HG03064 (cell line): ENCODE results near the gene INMT.

Experiments used
- ATAC-seq: cut with Tn5 transposase; IDR thresholded peaks from one replicate; pipeline ENCODE4 v1.9.1; 2021; ENCODE audit warnings: low read depth; ENCODE audit not compliant: unreplicated experiment

The INMT gene

DNA sequence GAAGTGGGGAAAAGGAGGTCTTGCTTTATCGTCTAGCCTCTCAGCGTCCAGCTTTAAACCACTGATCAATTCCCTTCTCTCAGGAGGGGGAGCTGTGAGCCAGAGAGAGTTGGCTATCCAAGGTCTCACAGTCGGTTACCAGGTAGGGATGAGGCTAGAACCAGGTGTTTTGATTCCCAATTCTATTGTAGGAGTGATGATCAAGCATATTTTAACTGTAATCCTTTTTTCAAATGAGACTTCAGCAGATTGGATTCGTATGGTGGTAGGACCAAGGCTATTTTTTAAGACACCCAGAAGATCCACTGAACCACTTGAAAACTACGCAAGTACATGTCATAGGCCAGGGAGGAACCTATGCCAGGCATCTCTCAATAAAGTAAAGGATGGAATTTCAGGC, 27.6 kb downstream of the INMT start:
- ATAC-seq: no peak

DNA sequence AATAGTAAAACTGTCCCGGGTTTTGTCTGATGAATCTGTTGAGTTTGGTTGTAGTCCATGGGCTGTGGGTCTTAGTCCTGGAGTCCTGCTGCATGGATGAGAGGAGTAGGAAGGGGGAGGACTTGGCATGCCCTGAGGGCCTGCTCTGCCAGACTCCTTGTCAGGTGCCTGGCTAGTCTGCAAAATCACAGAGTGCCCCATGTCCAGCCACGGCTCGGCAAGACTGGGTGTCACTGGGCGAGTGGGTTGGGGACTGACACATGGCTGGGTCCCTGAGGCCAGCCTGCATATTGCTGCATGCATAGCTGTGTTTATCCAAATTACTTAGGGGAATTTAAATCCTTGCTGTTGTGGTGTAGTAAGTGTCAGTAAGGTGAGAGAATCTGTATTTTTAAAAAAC, 29.0 kb downstream of the INMT start:
- ATAC-seq: no peak

- no peak for ATAC-seq
Measured at GRCh38 chr7:30782690-30783089, 30.8 kb downstream of the INMT start.

DNA sequence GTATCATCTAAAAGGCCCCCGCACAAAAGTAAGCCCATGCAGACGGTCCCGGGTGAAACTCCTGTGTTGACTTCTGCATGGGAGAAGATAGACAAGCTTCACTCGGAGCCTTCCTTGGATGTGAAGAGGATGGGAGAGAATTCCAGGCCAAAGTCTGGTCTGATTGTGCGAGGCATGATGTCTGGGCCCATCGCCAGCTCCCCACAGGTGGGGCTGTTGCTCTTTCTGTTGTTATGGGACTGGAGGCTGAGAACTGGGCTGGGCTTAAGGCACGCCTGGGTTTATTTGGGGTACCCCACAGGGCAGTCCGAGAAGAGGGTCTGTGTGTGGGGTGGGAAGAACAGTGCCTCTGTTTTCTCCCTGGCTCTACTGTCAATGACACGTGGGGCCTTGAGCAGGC, 33.9 kb downstream of the INMT start:
- no peak for ATAC-seq

DNA sequence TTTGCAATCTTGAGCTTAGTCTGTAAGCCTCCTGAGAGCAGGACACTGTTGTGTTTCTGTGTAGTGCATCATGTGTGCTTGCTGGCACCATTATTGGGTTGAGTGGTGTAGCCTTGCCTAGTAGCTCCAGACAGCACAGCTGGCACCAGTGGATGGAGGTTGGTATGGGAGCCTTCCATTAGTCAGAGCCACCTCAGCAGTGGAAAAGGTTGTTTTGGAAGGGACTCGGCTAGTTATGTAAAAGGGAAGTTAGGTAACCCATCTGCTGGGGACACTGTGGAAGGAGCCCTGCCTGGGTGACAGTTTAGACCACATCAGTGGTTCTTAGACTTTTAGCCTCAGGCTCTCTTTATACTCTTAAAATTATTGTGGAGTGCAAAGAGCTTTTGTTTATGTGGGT, 35.6 kb downstream of the INMT start:
- no peak for ATAC-seq

- ATAC-seq: no peak
Measured at GRCh38 chr7:30788640-30789333, 36.9 kb downstream of the INMT start.

DNA sequence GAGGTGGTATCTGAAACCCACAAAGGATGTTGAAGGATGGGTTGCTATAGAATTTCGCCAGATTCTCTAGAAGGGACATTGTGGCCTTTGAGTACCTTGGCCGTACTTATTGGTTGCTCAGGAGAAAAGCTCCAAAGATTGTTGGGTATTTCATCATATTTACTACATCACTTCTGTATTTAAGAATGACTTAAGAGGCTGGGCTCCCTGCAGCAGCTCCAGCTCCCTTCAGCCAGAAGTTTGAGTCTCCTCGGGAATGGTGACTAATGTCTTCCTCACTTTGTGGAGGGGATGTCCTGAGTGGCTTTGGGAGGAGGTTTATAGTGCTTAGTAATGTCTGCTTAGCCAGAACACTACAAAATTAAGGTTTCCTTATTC, 37.4 kb downstream of the INMT start:
- no peak for ATAC-seq

GRCh38 chr7:30790356-30790755, 38.4 kb downstream of the INMT start:
- no peak for ATAC-seq

GRCh38 chr7:30791114-30791513, 39.2 kb downstream of the INMT start:
- ATAC-seq: no peak

DNA sequence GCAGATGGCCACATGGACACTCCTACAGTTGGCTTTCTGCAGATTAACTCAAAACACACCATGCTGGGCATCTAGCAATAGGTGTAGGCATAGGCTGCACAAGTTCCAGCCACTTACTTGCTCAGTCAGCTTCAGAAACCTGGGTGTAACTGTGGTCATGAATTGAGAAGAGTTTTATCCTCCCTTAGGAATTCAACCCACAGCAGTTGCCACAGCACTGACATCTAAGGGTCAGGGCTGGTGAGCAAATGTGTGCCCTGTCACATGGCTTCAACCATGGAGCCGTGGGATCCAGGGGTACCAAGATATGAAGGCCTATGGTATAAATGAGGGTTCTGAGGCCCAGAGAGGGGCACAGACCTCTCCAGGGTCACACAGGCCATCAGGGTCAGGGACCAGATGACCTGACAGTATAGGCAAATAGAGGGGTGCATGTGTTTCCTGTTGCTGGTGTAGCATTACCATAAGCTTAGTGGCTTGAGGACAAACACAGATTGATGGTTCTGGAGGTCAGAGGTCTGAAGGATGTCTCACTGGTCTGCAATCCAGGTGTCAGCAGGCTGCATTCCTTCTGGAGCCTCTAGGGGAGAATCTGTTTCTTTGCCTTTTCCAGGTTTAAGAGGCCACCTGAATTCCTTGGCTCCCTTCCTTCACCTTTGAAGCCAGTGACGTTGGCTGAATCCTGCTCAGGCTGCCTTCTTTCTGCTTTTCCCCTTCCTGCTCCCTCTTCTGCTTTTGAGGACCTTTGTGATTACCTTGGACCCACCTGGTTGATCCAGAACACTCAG, 43.4 kb downstream of the INMT start:
- no peak for ATAC-seq

GRCh38 chr7:30796105-30796869, 44.4 kb downstream of the INMT start:
- no peak for ATAC-seq

DNA sequence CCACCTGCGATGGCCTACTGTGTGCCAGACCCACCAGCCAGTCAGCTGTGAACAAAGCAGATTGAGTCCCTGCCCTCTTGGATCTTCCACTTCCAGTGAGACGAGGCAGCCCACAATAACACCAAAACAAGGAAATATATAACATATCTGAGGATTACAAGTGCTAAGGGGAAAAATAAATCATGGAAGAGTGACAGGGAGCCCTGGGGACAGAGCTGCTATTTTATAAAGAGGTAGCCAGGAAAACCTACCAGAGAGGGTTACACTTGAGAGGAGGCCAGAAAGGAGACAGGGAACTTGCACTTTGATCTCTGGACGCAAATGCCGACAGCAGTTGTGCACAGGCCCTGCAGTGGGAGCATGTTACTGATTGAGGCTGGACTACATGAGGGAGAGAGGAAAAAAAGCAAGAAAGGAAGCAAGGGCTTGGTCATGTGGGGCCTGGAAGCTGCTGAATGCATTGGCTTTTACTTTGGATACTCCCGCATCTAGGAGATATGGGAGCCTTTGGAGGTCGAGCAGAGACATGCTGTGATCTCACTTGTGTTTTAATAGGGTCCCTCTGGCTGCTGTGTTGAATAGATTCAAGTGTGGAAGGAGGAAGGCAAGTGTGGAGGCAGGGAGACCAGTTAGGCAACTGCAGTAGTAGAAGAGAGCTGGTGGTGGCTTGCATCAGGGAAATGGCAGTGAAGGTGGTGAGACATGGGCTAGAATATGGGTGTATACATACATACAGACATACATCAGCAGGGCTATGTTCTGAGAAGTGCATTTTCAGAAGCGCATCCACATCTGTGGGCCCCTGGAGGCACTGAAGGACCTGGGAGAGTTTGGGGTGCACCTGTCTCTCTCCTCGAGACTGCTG, 45.5 kb downstream of the INMT start:
- no peak for ATAC-seq

DNA sequence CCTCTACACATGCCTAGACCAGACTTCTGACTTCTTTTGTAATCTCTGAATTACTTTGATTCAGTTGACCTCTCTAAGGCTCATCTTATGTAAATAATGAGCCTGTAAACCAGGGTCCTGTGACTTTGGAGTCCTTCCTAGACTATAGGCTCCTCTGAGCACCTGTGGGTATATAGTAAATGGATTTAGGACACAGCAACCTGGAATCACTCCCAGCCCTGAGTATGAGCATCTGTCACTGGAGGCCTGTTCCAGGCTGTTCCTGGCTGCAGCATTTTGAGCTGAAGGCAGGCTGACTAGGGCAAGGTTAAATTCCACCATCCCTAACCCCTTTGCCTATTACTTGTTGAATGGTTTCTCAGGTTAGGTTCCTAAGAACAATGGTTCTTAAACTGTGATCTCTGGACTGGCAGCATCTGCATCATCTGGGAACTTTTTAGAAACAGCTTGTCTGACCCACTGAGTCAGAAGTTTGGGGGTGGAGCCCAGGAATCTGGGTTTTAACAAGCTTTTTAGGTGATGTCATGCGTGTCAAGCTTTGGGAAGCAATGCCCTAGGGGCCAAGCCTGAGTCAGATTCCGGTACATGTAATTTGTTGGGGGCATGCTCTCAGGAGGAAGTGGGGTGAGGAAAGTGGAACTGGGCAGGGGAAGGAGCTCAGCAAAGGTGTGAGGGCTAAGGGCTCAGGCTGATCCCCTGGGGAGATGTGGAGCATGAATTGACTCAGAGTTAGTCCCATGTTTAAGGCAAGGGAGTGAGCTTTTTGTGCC, 47.5 kb downstream of the INMT start:
- peak; percentile 66 for ATAC-seq

DNA sequence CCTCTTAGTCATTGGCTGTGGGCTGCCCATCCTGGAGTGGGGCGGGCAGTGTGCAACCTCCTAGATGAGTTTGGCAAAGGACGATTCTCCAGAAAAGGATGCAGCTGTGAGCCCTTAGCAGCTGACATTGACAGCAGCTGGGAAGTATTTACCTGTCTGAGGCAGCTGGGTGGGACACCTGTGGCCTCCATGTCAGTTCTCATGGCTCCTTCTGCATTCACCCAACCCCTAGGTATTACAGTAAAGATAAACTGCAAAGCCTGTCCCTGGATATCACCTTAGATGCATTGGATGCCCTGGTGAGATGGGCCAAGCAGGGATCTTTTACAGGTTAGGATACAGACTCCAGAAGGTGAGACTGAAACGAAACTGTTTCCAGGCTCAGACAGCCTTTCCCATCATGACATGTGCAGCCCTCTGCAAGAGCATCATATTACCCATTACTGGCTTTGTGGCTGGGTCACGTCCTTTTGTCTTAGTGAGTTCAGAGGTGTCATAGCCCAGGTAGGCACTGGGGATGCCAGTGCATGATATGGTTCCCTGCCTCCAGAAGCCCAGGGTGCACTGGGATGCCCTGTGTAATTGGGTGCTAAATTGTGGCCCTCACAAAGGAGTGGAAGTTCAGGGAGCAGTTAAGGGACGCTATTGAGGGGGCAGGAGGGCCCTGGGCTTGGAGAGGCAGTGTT, 48.2 kb downstream of the INMT start:
- ATAC-seq: no peak

DNA sequence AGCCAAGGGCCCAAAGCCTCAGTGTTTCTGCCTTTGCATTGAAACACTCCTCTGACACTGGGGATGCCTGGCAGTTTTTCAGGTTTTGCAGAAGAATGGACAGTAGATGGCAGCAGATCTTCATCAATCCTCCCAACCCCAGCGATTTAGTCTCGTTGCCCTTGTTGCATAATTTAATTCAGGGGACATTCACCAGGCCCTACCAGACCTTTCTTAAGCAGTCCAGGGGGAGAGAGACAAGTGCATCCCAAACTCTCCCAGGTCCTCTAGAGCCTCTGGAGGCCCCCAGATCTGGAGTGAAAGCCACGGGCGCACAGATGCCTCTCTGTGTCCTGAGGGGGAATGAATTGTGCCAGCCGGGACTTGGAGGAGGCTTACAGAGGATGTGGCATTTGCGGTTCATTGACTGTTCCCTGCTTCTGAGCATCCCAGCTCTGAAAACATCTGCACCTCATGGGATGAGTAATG, 48.9 kb downstream of the INMT start:
- no peak for ATAC-seq

DNA sequence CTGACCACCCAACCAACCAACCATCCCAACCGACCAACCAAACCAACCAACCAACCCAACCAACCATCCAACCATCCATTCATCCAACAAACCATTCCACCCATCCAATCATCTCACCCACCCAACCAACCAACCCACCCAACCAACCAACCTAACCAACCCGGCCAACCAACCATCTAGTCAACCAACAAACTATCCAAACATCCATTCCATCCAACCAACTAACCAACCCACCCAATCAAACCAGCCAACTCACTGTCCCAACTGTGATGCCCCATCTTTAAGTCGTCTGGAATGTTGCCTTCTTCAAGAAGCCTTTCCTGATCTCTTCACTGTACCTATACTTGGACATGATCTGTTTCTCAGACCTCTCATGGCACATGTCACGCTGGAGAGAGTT, 50.9 kb downstream of the INMT start:
- no peak for ATAC-seq

GRCh38 chr7:30804078-30804661, 52.2 kb downstream of the INMT start:
- ATAC-seq: no peak

GRCh38 chr7:30805081-30805691, 53.3 kb downstream of the INMT start:
- ATAC-seq: no peak
